ENCODE results near the gene IGSF9B.

The IGSF9B gene

GRCh38 chr11:133901999-133902398 lies 54.8 kb downstream of the IGSF9B start:
- DNase-seq (ENCODE audit: low spot score) (no peak), FAIRE-seq (no peak)

- no peak for FAIRE-seq
- DNase-seq (ENCODE audit: low spot score) = no peak
These were observed 55.5 kb downstream of the IGSF9B start for GRCh38 chr11:133901316-133901715.

- DNase-seq (ENCODE audit: low spot score) = no peak
These were observed 56.3 kb downstream of the IGSF9B start for GRCh38 chr11:133900176-133901105.

GRCh38 chr11:133898770-133899115 lies 58.0 kb downstream of the IGSF9B start:
- DNase-seq (ENCODE audit: low spot score) (no peak), FAIRE-seq (no peak)

More at GRCh38 chr11:133900176-133901105, 56.3 kb downstream of the IGSF9B start:
- no peak for FAIRE-seq

- FAIRE-seq (no peak), DNase-seq (ENCODE audit: low spot score) (no peak)
These were observed 58.6 kb downstream of the IGSF9B start for GRCh38 chr11:133898031-133898769.

- FAIRE-seq (no peak), DNase-seq (ENCODE audit: low spot score) (no peak)
These were observed 59.5 kb downstream of the IGSF9B start for GRCh38 chr11:133897331-133897650.

GRCh38 chr11:133896642-133897330 lies 60.0 kb downstream of the IGSF9B start:
- DNase-seq (ENCODE audit: low spot score) = no peak
- FAIRE-seq = no peak

GRCh38 chr11:133896028-133896427 lies 60.7 kb downstream of the IGSF9B start:
- DNase-seq (ENCODE audit: low spot score) (no peak), FAIRE-seq (no peak)

GRCh38 chr11:133895551-133895950 lies 61.2 kb downstream of the IGSF9B start:
- DNase-seq (ENCODE audit: low spot score) (no peak), FAIRE-seq (no peak)

GRCh38 chr11:133895061-133895479 lies 61.7 kb downstream of the IGSF9B start:
- FAIRE-seq = no peak
- DNase-seq (ENCODE audit: low spot score) = no peak

GRCh38 chr11:133893381-133893780 lies 63.4 kb downstream of the IGSF9B start:
- no peak for DNase-seq (ENCODE audit: low spot score)
- FAIRE-seq = no peak

- DNase-seq (ENCODE audit: low spot score) (no peak), FAIRE-seq (no peak)
These were observed 64.0 kb downstream of the IGSF9B start for GRCh38 chr11:133892584-133893380.

- FAIRE-seq = no peak
- no peak for DNase-seq (ENCODE audit: low spot score)
These were observed 64.6 kb downstream of the IGSF9B start for GRCh38 chr11:133892126-133892525.

GRCh38 chr11:133889893-133890292 lies 66.9 kb downstream of the IGSF9B start:
- no peak for FAIRE-seq
- no peak for DNase-seq (ENCODE audit: low spot score)

- no peak for FAIRE-seq
- DNase-seq (ENCODE audit: low spot score) = no peak
These were observed 67.6 kb downstream of the IGSF9B start for GRCh38 chr11:133889188-133889587.

GRCh38 chr11:133887692-133888332 lies 69.0 kb downstream of the IGSF9B start:
- DNase-seq (ENCODE audit: low spot score) (no peak), FAIRE-seq (no peak)

- DNase-seq (ENCODE audit: low spot score) (no peak), FAIRE-seq (no peak)
These were observed 70.7 kb downstream of the IGSF9B start for GRCh38 chr11:133886029-133886428.

GRCh38 chr11:133872160-133872559 lies 84.6 kb downstream of the IGSF9B start:
- FAIRE-seq (no peak), DNase-seq (ENCODE audit: low spot score) (no peak)

- FAIRE-seq = no peak
- no peak for DNase-seq (ENCODE audit: low spot score)
These were observed 89.3 kb downstream of the IGSF9B start for GRCh38 chr11:133867456-133867855.

- DNase-seq (ENCODE audit: low spot score) (no peak), FAIRE-seq (no peak)
These were observed 91.3 kb downstream of the IGSF9B start for GRCh38 chr11:133865466-133865865.

- DNase-seq (ENCODE audit: low spot score) (no peak), FAIRE-seq (no peak)
These were observed 92.0 kb downstream of the IGSF9B start for GRCh38 chr11:133864756-133865155.
